SK-N-SH (cell line): ENCODE measurements around the gene ATG7. TPM values are rescaled to one million over a fixed set of nuclear protein-coding genes. Genes with fewer than 3 reads are reported as not detected.

Experiments
- CTCF ChIA-PET: fragments of 300-600, 350-600 bp; formaldehyde crosslinking; extraction: SDS; loops from one replicate; lab custom pipeline; 2021; lab: Yijun Ruan, JAX
- POLR2A ChIA-PET: fragments of 350-600 bp; sonication (Branson Sonifier 250); formaldehyde crosslinking; extraction: SDS; loops from one replicate; lab custom pipeline; 2020; ENCODE audit warnings: antibody characterized with exemption, inconsistent platforms; lab: Yijun Ruan, JAX
- DNase-seq: peaks from one replicate; pipeline ENCODE4 v3.0.0; 2012
- H2AFZ ChIP-seq: fragments of 200-600 bp; sonication (generic); 2 replicates; pipeline ENCODE4 v1.8.1; 2016; ENCODE audit warnings: antibody characterized with exemption, mild to moderate bottlenecking, low read depth
- H3F3A ChIP-seq: fragments of 200-600 bp; sonication (generic); replicated peaks from 2 replicates; pipeline ENCODE3; 2016; ENCODE audit warnings: antibody characterized with exemption, mild to moderate bottlenecking; ENCODE audit not compliant: insufficient read depth
- H3K27ac ChIP-seq, 2 experiments: fragments of 200-500 bp in 1 of 2; fragments of 200-600 bp in 1 of 2; sonication (Bioruptor generic) in 1 of 2; sonication (generic), shearing (Covaris generic) in 1 of 2; 2 replicates each; pipeline versions ENCODE4 v1.5.1 to v1.6.1; 2014 to 2016; ENCODE audit warnings: low read depth in 2 of 2, inconsistent platforms in 1 of 2, low read length in 1 of 2, mild to moderate bottlenecking in 1 of 2, mixed read lengths in 1 of 2
- H3K27me3 ChIP-seq: fragments of 200-600 bp; sonication (generic), shearing (Covaris generic); 2 replicates; pipeline ENCODE4 v1.6.1; 2016; ENCODE audit warnings: mixed run types; ENCODE audit not compliant: insufficient read depth
- H3K36me3 ChIP-seq, 2 experiments: fragments of 200-500 bp in 1 of 2; fragments of 200-600 bp in 1 of 2; sonication (Bioruptor generic) in 1 of 2; sonication (generic) in 1 of 2; replicated peaks in 1 of 2; 2 replicates each; pipeline versions ENCODE3 to v1.5.1; 2014 to 2016; ENCODE audit warnings: low read length in 1 of 2, mild to moderate bottlenecking in 1 of 2; ENCODE audit not compliant: insufficient read depth in 2 of 2, control insufficient read depth in 1 of 2
- H3K4me1 ChIP-seq, 2 experiments: fragments of 200-500 bp in 1 of 2; fragments of 200-600 bp in 1 of 2; sonication (Bioruptor generic) in 1 of 2; sonication (generic), shearing (Covaris generic) in 1 of 2; 2 replicates each; pipeline versions ENCODE4 v1.5.1 to v1.6.1; 2014 to 2016; ENCODE audit warnings: low read depth in 1 of 2, low read length in 1 of 2, mixed run types in 1 of 2; ENCODE audit not compliant: insufficient read depth in 2 of 2, control insufficient read depth in 1 of 2
- H3K4me2 ChIP-seq: fragments of 200-600 bp; sonication (generic), shearing (Covaris generic); 2 replicates; pipeline ENCODE4 v1.6.1; 2017; ENCODE audit warnings: mixed run types
- H3K4me3 ChIP-seq, 2 experiments: fragments of 200-500 bp in 1 of 2; fragments of 200-600 bp in 1 of 2; sonication (Bioruptor generic) in 1 of 2; sonication (generic), shearing (Covaris generic) in 1 of 2; 2 replicates each; pipeline versions ENCODE4 v1.5.1 to v1.8.1; 2014 to 2016; ENCODE audit warnings: low read depth in 2 of 2, inconsistent platforms in 1 of 2, low read length in 1 of 2, mild to moderate bottlenecking in 1 of 2, mixed read lengths in 1 of 2, moderate library complexity in 1 of 2
- H3K79me2 ChIP-seq: fragments of 200-600 bp; sonication (generic); 2 replicates; pipeline ENCODE4 v1.8.1; 2017; ENCODE audit warnings: mild to moderate bottlenecking; ENCODE audit not compliant: insufficient read depth
- H3K9ac ChIP-seq: fragments of 200-600 bp; sonication (generic); 2 replicates; pipeline ENCODE4 v1.6.1; 2017; ENCODE audit warnings: mixed run types
- H3K9me2 ChIP-seq: fragments of 200-600 bp; sonication (generic); 2 replicates; pipeline ENCODE4 v1.6.1; 2017; ENCODE audit warnings: mixed run types
- H3K9me3 ChIP-seq: fragments of 200-600 bp; sonication (generic); 2 replicates; pipeline ENCODE4 v1.6.1; 2017; ENCODE audit warnings: mixed run types, mild to moderate bottlenecking, moderate library complexity
- H4K20me1 ChIP-seq: fragments of 200-600 bp; sonication (generic); 2 replicates; pipeline ENCODE4 v1.6.1; 2017; ENCODE audit warnings: mild to moderate bottlenecking, mixed run types; ENCODE audit not compliant: insufficient read depth
- CHD2 ChIP-seq: fragments of 150-350 bp; IDR thresholded peaks from 2 replicates; pipeline ENCODE4 v1.6.1; 2018; ENCODE audit warnings: low read length; ENCODE audit not compliant: partially characterized antibody
- FOXJ3 ChIP-seq: sonication (generic); formaldehyde crosslinking; IDR thresholded peaks from 2 replicates; pipeline ENCODE4 v1.5.1; 2020; ENCODE audit warnings: mild to moderate bottlenecking, missing genetic modification reagents
- MEF2A ChIP-seq: IDR thresholded peaks from 2 replicates; pipeline ENCODE4 v1.4.0; 2012; ENCODE audit warnings: low read depth, borderline replicate concordance
- MXI1 ChIP-seq: IDR thresholded peaks from 2 replicates; pipeline ENCODE4 v1.6.1; 2012; ENCODE audit warnings: mild to moderate bottlenecking, low read depth, low read length, improper control_type of control experiment
- SIN3A ChIP-seq: IDR thresholded peaks from 2 replicates; pipeline ENCODE4 v1.6.1; 2012; ENCODE audit warnings: low read depth, mild to moderate bottlenecking, low read length, moderate library complexity, borderline replicate concordance
- SMC3 ChIP-seq: IDR thresholded peaks from 2 replicates; pipeline ENCODE4 v1.6.1; 2012; ENCODE audit warnings: low read depth, low read length, improper control_type of control experiment
- TCF12 ChIP-seq: IDR thresholded peaks from 2 replicates; pipeline ENCODE4 v1.4.0; 2012
- WGBS: methylation state at CpG from one replicate; pipeline ENCODE4 v1.1.6; 2017; ENCODE audit warnings: low lambda C conversion rate; 5-methylcytosine and 5-hydroxymethylcytosine counted together
- polyA plus RNA-seq, 3 experiments: library from polyadenylated mRNA; depleted of rRNA; stranded (reverse); fragments of >200 nt; gene quantifications; 2 replicates each; pipeline ENCODE4 v1.2.3, GENCODE V29; 2012
- TF ChIP-seq, protein P1 (sequence below): IDR thresholded peaks from 2 replicates; pipeline ENCODE4; 2012
- TF ChIP-seq, protein P2 (sequence below): IDR thresholded peaks from 2 replicates; pipeline ENCODE4 v1.4.0; 2012; ENCODE audit warnings: low read depth
- TF ChIP-seq, protein P3 (sequence below): fragments of 150-350 bp; IDR thresholded peaks from 2 replicates; pipeline ENCODE4 v1.6.1; 2017; ENCODE audit warnings: antibody characterized with exemption, low read length, low read depth, borderline replicate concordance
- TF ChIP-seq, protein P4 (sequence below): IDR thresholded peaks from 2 replicates; pipeline ENCODE4 v1.4.0; 2012; ENCODE audit warnings: low read depth, borderline replicate concordance

The ATG7 gene
- polyA plus RNA-seq, 1 of the 3 experiments (the other 2 are of a cell fraction) = 29.5 TPM

DNA sequence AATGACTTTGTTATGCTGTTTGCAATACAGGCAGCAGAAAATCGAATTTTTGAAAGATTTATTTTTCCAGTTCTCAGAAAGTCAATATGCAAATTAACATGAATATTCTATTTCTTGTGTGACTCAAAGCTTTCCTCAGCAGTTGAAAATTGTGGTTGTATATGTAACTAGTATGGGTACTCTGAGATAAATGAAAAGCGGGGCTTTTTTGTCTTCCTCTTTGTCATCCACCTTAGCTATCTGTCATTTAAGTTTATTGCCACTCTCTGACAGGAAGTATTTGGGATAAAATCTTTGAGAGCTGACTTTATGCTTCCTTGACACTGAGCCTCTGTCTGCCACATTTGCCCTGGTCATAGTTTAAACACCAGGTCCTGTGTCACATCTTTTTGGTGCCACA, 91.5 kb downstream of the ATG7 start:
- Histone ChIP-seq H3K27ac (0 out of 4 replicates have a peak overlapping the region, but pooled peaks of 1 of the 2 experiments have one; percentile 31), H3K4me1 (peaks cover 6 to 8% of the 10 kb centered on the region in 2 experiments), H3K36me3 (peaks cover 46 to 58% of the 10 kb centered on the region in 2 experiments), H3K4me3 (no peak overlapping the region), H3F3A (peaks cover 11% of the 10 kb centered on the region), H3K9me3 (no peaks in the 10 kb centered on the region), H3K79me2 (no peaks in the 10 kb centered on the region), H4K20me1 (no peaks in the 10 kb centered on the region), H3K4me2 (no peak overlapping the region), H3K27me3 (no peaks in the 10 kb centered on the region), H2AFZ (no peak overlapping the region), H3K9me2 (no peaks in the 10 kb centered on the region), H3K9ac (no peak overlapping the region)
- WGBS = 84% methylated on average over 2 of the region's 2 CpGs
- TF ChIP-seq TCF12 (no peak), MXI1 (no peak), CHD2 (no peak), MEF2A (no peak), FOXJ3 (no peak), SMC3 (no peak)
- TF ChIP-seq, protein P1, sequence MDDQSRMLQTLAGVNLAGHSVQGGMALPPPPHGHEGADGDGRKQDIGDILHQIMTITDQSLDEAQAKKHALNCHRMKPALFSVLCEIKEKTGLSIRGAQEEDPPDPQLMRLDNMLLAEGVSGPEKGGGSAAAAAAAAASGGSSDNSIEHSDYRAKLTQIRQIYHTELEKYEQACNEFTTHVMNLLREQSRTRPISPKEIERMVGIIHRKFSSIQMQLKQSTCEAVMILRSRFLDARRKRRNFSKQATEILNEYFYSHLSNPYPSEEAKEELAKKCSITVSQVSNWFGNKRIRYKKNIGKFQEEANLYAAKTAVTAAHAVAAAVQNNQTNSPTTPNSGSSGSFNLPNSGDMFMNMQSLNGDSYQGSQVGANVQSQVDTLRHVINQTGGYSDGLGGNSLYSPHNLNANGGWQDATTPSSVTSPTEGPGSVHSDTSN = no peak
- TF ChIP-seq, protein P2, sequence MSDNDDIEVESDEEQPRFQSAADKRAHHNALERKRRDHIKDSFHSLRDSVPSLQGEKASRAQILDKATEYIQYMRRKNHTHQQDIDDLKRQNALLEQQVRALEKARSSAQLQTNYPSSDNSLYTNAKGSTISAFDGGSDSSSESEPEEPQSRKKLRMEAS = no peak
- TF ChIP-seq, protein P3, sequence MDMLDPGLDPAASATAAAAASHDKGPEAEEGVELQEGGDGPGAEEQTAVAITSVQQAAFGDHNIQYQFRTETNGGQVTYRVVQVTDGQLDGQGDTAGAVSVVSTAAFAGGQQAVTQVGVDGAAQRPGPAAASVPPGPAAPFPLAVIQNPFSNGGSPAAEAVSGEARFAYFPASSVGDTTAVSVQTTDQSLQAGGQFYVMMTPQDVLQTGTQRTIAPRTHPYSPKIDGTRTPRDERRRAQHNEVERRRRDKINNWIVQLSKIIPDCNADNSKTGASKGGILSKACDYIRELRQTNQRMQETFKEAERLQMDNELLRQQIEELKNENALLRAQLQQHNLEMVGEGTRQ = no peak
- DNase-seq = no peak
- ChIA-PET POLR2A (no interaction called here), CTCF (interaction anchor here (1.6 to 2.8 kb wide), 3 partner anchors 16 to 418 kb away, joined by 4 to 11 read pairs (median 8); no protein-coding TSS in a partner anchor)

DNA sequence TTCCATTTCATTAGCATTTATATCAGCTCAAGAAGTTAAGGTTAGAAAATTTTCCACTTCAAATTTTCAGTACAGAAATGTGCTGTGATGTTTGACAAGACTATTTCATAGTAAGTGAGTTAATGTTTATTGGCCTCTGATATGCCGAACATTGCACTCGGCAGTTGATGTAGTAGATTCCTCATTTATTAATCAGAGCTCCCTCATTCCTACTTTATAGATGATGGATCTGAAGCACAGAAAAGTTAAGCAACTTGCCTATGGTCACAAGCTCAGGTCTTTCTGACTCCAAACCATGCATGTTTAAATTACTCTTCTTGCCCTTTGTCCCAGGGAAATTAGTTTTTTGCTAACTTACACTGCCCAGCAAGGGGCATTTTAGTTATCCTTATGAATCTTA, 92.0 kb downstream of the ATG7 start:
- DNase-seq = no peak
- H3K9me2 ChIP-seq = no peaks in the 10 kb centered on the region
- no peaks in the 10 kb centered on the region for H4K20me1 ChIP-seq
- peaks cover 44 to 60% of the 10 kb centered on the region in 2 experiments for H3K36me3 ChIP-seq
- no peak overlapping the region for H3K27ac ChIP-seq
- H3K9ac ChIP-seq = no peak overlapping the region
- ChIA-PET CTCF (interaction anchor here (2.4 to 2.8 kb wide), 2 partner anchors 15 to 304 kb away, joined by 8 to 11 read pairs; no protein-coding TSS in a partner anchor), POLR2A (no interaction called here)
- no peak overlapping the region for H3K4me2 ChIP-seq
- H3K79me2 ChIP-seq = no peaks in the 10 kb centered on the region
- peaks cover 11% of the 10 kb centered on the region for H3F3A ChIP-seq
- no peak overlapping the region for H3K4me3 ChIP-seq
- peaks cover 6 to 8% of the 10 kb centered on the region in 2 experiments for H3K4me1 ChIP-seq
- TF ChIP-seq, protein P4, sequence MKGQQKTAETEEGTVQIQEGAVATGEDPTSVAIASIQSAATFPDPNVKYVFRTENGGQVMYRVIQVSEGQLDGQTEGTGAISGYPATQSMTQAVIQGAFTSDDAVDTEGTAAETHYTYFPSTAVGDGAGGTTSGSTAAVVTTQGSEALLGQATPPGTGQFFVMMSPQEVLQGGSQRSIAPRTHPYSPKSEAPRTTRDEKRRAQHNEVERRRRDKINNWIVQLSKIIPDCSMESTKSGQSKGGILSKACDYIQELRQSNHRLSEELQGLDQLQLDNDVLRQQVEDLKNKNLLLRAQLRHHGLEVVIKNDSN = no peak
- no peak for TF ChIP-seq SIN3A
- TF ChIP-seq, protein P2 = no peak
- H3K9me3 ChIP-seq = no peaks in the 10 kb centered on the region
- H3K27me3 ChIP-seq = no peaks in the 10 kb centered on the region
- H2AFZ ChIP-seq = no peak overlapping the region
- WGBS = 77% methylated on average over 2 of the region's 2 CpGs
